ENCODE results near the gene HAPSTR1.

HAPSTR1 gene

DNA sequence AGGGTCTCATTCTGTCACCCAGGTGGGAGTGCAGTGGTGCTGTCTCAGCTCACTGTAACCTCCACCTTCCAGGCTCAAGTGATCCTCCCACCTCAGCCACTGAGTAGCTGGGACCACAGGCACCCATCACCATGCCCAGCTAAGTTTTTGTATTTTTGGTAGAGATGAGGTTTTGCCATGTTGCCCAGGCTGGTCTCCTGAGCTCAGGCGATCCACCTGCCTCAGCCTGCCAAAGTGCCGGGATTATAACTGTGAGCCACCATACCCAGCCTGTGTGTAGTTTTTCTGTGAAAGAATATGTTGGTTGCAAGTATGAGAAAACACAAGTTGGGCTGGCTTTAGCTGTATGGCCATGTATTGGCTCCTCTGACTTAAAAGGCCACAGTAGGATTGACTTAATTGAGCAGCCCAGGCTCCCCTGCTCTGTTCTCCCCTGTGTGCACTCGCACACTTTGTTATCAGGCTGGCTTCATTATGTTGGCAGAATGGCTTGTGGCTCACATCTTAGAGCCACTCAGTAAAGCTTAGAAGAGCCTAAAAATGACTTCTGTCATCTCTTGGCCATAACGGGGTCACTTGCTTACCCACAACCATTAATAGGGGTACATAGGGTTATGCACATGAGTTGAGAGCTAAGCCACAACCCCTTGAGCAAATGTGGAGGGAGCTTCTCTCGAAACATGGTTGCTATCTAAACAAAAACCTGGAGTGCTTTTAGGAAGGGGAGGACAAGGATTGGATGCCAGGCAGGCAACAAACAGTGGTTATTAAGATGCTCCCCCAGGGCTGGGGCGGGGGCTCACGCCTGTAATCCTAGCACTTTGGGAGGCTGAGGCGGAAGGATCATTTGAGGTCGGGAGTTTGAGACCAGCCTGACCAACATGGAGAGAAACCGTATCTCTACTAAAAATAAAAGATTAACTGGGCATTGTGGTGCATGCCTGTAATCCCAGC, 6.1 kb downstream of the HAPSTR1 start:
- no peak for DNase-seq

DNA sequence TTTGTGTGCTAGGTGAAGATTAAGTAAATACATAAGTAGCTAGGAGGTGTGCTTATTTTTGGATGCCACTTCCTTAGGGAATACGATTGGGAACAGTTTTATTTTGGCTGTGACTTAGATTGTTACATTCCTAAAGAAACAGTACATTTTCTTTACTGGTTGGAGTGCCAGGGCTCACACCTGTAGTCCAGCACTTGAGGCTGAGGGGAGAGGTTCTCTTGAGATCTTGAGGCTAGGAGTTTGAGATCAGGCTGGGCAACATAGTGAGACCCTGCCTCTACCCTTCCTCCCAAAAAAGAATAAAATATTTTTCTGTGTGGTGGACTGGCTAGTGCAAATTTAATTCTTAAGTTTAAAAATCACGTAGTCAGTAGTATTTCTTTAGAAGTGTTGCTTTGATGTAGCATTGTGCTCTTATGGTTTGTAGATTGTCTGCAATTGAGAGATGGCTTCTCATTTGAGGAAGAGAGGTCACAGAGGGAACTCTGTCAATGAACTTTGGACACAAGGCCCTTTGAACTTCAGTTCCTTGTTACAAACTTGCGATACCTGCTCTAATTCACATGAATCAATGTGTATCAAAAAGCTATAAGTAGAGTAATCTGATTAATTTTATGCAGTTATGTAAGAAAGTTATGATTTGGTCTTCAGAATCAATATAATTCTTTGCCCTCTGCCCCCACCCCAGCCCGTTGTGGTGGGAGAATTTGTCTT, 7.1 kb downstream of the HAPSTR1 start:
- no peak for DNase-seq

DNA sequence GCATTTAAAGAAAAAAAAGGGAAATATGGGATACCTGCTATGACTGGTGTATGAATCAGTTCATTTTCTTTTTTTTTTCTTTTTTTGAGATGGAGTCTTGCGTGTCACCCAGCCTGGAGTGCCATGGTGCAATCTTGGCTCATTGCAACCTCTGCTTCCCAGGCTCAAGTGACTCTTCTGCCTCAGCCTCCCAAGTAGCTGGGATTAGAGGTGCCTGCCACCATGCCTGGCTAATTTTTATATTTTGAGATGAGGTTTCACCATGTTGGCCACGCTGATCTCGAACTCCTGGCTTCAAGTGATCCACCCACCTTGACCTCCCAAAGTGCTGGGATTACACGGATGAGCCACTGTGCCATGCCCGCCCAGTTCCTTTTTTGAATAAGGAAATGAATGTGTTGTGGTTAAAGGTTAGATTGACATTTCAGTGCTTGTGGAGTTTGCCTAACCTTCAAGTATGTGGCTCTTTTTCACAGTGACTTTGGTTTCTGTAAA, 7.7 kb downstream of the HAPSTR1 start:
- no peak for DNase-seq

DNA sequence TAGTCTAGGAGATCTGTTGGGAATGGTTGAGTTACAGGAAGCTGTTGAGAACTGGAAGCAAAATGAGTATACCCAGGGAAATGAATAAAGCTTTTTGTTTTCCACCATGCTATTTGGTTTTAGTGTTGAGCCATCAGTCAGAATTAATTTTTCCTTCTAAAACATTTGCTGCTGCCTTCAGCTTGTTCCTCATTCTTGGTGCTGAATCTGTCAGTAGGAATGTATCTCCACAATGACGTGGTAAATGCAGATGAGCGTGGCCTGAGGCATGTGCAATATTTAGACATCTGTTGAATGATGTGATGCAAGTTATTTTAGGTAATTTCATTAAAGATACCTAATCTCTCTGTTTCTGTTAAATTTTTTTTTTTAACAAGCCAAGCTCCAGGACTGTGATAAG, 10.9 kb downstream of the HAPSTR1 start:
- no peak for DNase-seq

DNA sequence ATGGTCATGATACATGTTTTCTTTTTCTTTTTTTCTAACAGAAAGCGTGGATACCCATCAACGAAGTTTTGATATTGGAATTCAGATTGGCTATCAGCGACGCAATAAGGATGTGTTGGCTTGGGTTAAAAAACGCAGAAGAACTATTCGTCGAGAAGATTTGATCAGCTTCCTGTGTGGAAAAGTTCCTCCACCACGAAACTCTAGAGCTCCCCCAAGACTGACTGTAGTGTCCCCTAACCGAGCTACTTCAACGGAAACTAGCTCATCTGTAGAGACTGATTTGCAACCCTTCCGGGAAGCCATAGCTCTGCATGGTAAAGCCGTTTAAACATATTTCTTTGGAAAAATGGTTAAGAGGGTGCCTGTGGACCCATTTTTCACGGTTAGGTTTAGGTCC, 11.5 kb downstream of the HAPSTR1 start:
- DNase-seq: no peak

DNA sequence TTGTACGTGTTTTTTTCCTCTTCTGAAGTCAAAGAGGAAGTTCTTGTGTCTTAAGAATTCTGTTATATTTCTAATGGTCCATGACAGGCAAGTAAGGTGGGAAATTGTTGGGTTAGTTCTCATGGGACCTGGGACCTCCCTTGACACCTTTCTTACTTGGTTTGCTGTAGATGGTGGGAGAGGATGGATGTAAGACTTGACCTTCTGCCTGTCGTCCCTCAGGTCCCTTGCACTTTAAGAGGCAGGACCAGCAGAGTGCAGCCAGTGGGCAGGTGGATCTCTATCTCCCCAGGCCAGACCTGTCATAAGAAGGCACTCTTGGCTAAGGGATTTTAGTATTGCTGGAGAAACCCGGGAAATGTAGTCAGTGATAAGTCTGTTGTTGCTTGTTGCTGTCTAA, 12.1 kb downstream of the HAPSTR1 start:
- no peak for DNase-seq

DNA sequence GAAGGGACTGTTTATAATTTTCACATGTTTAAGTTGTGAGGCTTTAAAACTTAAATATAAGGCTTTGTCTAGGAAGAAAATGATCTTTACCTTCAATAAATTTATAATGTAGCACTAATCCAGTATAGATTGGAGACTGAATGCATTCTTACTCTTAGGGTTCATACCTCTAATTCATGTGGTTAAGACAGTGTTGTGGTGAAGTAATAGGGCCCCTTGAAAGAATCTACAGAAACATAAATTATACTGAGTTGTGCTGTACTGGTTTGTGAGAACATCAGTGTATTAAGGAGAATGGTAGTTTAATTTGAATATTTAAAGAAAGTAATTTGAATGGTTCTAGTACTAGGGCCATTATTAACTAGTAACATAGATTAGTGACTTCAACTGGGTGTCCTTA, 13.7 kb downstream of the HAPSTR1 start:
- DNase-seq: no peak

DNA sequence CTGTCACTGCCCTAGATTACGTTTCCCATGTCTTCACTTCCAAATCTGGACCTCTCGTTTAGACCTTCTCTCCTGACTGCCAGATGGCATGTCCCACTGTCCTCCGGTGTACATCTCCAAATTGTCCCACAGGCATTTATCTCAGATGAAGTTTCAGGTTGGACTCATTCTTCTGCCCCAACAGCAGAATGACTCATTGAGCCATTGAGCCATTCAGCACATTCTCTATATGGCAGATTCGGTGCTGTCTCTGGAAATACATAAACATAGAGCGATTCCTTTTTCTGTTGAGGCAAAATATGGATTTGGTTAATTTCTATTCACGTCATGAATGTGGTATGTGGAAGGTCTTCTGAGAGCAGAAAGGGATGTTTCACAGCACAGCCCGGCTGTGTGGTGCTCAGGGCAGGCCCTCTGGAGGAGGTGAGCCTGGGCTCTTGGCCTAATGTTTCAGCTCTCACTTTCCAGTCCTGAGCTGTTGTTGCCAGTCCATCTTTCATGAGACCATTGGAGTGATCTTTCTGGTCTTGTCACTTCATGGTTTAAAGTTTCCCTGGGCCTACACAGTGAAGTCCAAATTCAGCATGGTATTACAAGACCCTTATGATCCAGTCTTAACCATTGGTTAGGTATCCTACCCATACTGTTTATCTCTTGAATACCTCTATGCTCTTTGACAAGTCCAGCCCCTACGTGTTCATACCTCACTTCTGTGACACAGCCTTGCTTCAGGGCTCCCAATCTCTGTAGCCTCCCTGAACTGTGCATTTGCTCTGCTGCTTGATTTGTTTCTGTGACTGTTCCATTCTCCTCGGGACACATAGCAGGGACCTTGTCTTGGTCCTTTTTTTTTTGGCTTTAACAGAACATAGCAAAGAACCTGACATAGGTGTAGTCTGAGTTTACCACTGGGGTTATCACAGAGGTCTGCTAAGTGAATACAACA, 15.9 kb downstream of the HAPSTR1 start:
- no peak for DNase-seq

DNA sequence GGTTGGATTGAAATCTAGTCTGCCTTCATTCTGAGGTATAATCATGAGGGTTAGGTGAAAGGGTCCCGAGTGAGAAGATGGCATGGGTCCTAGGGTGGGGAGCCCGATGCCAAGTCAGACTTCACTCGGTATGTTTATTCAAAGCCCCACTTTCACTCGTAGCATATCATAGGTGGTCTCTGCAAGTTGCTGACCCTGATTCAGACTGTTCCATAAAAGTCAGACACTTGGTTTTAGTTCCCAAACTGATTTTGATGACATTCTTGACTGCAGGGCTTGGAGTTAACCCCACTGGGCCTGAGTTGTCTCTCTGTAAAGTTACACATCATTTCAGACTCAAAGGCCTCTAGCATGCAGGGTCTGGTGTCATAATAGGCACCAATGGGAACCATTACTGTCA, 17.8 kb downstream of the HAPSTR1 start:
- no peak for DNase-seq

DNA sequence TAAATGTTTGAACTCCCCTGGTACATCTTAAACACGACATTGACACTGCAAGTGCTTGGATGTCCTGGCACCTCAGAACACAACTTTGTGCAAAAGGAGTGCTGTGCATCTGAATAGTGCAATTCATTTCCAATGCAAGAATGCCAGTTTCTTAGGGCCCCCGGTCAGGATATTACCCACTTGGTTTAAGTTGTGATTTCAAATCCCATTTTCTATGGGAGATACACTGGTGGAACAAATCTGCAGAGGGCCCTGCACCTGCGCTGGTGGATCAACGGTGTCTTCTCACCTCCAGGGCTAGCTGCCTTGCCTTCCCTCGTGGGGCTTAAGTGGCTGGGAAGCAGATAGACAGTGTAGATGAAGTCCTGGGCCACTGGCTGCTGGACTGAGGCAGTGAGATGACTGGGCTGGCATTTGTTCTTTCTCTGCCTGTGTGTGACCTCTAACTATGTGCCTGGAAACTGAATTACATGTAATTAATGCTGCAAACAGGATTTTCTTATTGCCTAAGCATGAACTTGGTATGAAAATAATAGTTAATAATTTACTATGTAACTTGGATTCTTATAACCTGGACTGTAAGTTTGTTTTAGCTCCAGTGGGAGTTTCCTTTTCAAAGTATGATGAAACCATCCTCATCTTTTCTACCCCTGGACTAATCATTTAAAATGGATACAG, 20.9 kb downstream of the HAPSTR1 start:
- no peak for DNase-seq

DNA sequence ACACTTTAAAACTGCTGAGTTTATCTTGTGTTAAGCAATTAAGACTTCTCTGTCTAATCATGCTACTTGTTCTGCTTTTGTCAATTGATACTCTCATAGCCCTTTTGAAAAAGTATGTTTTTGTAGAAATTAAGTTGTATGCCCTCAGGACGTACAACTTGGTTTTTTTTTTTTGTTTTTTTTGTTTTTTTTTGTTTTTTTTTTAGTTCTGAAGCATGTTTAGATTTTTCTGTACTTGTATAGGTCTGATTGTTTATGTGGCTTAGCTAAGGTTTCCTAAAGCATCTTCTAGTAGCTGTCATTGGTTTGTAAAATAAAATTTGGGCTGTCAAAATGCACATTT, 21.4 kb downstream of the HAPSTR1 start:
- no peak for DNase-seq

DNA sequence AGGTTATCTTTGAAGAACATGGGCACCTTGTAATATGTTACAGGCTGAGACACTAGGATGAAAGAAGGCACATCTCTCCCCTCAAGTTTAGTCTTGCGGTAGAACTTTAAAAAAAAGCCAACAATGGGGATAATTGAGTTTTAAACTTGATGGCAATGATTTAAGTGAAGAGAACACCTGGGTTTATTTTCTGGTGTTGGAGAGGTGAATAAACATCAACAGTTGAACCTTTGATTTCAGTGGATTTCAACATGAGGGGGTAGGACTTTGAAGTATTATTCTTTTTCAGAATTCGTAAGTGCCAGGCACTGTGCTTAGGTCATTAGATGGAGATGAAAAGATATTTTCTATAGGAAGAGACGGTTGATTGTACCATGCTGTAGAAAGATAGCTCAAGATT, 22.3 kb downstream of the HAPSTR1 start:
- DNase-seq: no peak

DNA sequence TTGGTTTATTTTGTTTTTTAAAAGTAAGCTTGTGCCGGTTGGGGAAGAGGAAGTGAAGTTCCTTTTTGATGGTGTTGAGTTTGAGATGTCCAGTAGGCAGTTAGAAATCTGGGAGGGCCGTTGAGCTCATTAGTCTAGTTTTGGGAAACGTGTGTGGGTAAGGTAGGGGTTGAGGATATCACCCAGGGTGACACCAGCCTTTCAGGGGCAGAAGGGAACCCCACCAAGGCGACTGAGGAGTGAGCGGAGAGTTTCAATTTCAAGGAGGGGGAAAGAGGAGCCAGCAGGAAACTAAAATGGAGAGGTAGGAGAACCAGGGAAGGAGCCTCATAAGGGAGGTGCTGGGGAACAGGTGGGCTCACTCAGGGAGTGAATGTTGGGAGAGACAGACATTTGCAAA, 22.7 kb downstream of the HAPSTR1 start:
- DNase-seq: no peak

DNA sequence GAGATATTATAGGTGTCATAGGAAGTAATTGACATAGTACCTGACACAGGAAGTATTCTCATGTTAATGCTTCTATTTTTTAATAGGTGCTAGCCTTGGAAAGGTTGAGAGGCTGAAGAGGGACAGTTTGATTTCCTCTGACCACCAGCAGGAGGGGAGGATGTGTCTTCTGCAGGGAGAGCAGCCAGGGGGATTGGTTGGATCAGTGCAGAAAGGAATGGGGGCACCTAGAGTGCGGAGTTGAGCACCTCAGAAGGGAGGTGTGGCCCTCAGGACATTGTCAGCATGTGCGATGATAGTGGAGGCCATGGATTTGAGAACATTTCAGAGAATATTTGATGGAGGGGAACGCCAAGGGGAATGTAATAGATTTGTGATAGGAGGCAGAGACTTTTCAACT, 23.4 kb downstream of the HAPSTR1 start:
- no peak for DNase-seq

DNA sequence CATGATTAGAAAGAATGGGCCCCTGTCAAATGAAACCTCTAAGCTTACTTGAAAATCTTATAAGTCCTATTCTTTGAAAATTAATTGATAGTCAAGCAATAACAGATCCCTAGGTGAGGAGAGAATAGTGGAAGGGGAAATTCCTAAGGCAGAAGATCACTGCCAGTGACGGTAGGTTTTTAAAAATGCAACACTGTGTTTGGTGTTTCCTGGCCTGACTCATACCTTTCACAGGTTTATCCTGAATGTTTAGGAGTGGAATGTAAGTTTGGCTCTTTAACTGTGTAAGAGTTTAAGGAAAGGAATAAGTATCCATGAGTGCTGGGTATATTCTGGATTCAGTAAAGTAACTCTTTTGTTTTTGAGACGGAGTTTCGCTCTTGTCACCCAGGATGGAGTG, 23.8 kb downstream of the HAPSTR1 start:
- no peak for DNase-seq

DNA sequence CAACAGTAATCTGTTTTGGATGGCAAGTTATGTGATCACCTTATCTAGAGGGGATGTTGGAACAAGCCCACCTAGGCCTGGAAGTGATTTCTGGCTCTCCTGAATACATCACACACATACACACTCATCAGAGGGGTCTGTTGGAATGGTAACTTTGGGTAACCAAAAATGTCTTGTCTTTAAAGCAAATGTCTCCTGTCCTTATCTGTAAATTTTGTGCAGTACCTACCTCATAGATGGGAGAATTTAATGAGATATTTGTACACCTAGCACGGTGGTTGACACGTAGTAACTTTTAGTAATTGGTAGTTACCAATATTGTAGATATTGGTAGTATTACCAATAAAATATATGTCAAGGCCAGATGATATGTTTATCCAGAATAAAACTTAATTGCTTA, 24.7 kb downstream of the HAPSTR1 start:
- no peak for DNase-seq

DNA sequence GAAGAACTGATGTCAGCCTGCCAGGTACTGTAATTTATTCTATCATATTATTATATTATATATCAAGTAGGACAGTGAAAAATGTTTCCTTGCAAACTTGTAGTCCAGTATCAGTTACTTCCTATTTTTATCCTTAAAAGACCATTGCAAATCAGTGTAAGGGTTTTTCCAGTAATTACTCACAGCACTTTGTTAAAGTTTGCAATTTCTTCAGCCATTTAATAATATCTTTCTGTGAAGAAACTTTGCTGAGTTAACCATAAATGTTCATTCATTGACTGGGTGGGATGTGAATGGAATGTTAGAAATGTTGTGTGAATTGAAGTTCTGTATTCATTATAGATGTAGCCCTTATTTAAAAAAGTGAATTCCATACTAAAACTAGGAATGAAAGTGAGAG, 26.7 kb downstream of the HAPSTR1 start:
- no peak for DNase-seq

DNA sequence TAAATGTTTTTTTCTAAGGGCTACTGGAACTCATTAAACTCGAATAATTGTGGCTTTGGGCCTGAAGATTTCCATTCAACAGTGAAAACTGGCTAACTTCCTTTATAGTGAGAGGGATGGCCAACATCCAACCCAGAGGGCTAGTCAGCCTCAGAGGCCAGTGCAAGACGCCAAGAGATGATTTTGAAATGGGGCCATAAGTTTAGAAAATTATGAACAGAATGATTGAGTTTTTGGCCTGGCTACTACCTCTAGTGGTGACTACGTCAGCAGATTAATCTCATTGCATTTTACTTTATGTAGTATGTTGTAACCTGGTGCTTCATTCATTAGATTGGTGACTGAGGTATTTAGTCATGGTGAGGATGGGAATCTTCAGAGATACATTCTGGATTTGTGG, 28.4 kb downstream of the HAPSTR1 start:
- DNase-seq: no peak

DNA sequence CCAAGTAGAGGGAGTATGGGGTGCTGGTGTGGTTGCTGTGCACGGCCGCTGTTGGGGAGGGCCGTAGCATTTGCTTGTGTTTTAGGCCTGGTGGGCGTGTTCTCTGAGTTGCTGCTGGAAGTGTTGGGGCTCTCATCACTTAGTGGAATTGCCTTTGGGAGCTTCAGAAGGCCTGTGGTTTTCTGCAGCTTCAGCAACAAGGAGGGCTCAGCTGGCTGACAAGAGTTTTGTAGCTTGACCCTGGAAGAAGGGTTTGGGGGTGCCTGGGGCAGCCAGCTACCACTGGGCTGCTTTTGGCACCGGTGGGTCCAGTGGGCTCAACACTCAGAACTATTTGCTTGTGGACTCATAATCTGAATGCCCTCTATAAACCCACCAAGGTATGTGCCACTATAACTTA, 30.9 kb downstream of the HAPSTR1 start:
- DNase-seq: no peak

DNA sequence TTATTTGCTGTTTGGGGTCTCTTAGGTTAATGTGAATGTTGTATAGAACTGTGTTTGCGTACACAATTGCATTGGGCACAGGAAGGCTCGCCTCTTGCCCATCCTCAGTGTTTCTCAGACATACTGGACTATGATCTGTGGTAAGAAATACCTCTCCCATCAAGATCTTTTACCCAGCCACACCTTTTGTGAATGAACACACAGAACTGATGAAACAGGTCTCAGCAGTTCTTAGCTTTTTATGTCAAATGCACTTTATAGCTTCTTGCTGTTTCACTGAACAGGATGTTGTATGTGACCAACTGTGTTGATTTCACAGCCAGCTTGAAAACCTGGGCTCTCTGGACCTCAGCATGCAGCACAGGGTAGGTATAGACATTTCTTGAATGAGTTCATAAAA, 31.5 kb downstream of the HAPSTR1 start:
- DNase-seq: no peak

DNA sequence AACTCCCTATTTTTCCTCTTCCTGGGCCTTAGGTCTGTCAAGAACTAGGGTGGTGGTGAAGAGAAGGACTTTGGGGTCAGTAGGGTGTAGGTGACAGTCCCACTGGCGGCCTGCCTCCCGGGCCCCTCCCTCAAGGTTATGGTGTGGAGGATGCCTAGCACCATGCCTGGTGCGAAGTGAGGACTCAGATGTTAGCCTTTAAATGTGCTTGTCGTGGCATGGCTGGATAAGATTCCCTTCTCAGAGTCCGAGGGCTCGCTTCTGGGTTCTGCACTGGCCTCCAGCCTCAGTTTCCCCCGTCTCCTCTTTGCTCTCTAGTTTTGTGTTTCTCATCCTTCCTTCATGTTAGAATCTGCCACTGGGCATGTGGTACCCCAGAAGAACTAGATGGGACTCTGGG, 32.0 kb downstream of the HAPSTR1 start:
- no peak for DNase-seq

DNA sequence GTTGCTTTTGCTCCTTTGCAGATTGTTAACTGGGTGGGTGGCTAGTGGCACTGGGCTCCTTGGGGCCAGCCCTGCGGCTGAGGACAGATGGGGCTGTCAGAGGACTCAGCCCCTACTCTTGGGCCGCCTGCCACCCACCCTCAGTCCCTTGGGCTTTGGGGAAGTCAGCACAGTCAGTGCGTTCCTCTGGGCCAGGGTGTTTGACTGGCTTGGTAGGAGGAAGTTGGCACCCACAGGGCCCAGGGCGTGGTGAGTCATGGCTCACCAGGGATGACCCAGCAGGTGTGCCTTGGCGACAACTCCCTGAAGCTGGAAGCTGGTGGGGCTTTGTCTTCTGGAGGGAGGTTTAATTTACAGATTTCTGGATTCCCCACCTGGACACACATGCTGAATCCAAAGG, 32.4 kb downstream of the HAPSTR1 start:
- DNase-seq: no peak

DNA sequence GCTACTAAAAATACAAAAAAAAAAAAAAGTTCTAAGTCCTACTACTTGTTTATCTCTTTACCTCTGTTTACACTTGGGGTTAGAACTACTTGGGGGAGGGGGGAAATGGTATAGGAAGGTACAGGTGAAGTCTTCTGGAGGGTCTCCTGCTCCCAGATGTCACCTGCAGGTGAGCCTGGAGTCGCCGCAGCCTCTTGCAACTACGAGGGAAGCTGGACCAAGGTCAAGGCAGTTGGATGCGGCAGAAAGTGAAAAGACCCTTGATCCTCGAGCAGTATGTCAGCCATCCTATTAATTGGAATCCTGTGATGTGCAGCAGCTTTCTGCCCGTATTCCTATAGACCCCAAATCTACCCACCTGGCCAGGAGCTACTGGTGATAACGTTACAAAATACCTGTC, 33.0 kb downstream of the HAPSTR1 start:
- DNase-seq: no peak
